ENCODE results near the gene UNC13C.

UNC13C gene

GRCh38 chr15:54119051-54119450 lies 140.8 kb downstream of the UNC13C start:
- no peak for DNase-seq (ENCODE audit: low spot score)

- DNase-seq (ENCODE audit: low spot score): no peak
Measured at GRCh38 chr15:54120949-54121463, 142.8 kb downstream of the UNC13C start.

GRCh38 chr15:54127574-54127973 lies 149.3 kb downstream of the UNC13C start:
- DNase-seq (ENCODE audit: low spot score): no peak

DNA sequence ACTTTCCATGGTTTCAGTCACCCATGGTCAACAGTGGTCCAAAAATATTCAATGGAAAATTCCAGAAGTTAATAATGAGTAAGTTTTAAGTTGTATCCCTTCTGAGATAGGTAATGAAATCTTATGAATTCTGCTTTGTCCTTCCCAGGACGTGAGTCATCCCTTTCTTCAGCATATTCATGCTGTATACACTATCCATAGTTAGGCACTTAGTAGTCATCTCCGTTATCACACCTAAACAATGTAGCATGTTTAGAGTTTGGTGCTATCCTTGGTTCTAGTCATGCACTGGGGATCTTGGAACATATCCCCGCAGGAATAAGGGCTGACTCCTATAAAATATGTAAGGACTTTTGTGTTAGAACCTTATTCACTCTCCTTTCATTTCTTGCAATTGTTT lies 153.2 kb downstream of the UNC13C start:
- DNase-seq (ENCODE audit: low spot score): no peak

DNA sequence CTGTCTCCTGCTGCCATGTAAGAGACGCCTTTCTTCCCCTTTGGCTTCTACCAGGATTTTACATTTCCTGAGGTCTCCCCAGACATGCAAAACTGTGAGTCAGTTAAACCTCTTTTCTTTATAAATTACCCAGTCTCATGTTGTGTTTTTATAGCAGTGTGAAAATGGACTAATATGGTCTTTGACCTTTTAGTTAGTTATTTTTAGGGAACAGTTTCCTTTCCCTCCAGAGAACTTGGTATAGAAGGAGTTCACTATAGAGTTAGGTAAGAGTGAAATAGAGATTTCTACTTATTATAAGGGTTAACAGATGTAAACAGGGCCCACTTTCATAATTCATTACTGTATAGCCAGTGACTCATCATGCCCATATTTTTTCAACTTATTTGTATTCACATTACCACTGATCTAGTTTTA lies 170.9 kb downstream of the UNC13C start:
- no peak for DNase-seq (ENCODE audit: low spot score)

DNA sequence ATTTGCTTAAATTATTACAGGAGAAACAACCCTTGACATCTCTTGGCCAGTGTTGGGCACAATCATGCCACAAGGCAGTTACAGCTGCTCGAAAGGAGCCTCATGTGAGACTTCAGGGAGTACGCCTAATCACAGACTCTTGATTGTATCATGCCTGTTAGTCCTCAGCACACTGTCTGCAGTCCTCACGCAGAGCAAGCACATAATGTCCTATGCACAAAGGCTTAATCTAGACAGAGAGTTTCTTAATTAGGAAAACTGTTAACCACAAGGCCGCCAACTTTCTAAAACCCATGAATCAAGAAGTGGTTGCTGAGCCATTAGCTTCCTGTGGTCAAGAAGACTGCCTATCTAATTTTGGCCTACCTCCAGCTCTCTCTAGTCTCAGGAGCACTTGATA lies 172.0 kb downstream of the UNC13C start:
- no peak for DNase-seq (ENCODE audit: low spot score)

DNA sequence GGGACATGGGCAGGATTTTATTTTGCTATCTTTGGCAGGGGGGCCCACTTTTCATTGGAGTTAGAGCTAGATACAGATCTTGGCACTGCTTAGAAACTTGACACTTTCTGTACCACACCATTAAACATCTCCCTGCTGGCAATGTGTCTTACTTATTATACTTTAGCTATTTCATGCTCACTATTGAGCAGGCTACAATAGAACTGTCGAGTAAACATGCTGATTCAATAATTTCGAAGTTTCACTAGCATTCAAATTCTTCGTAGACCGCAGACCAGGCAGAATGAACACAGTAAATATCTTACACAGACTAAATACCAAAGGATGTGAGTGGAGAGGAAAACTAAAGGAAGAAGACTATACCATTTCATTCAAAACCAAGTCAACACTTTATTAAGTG lies 180.8 kb downstream of the UNC13C start:
- no peak for DNase-seq (ENCODE audit: low spot score)

GRCh38 chr15:54187325-54187724 lies 209.1 kb downstream of the UNC13C start:
- no peak for DNase-seq (ENCODE audit: low spot score)

- DNase-seq (ENCODE audit: low spot score): no peak
Measured at GRCh38 chr15:54197995-54198394, 219.8 kb downstream of the UNC13C start.

- DNase-seq (ENCODE audit: low spot score): no peak
Measured at GRCh38 chr15:54206586-54207321, 228.5 kb downstream of the UNC13C start.

- DNase-seq (ENCODE audit: low spot score): no peak
Measured at GRCh38 chr15:54208786-54209185, 230.5 kb downstream of the UNC13C start.

- DNase-seq (ENCODE audit: low spot score): no peak
Measured at GRCh38 chr15:54212635-54213034, 234.4 kb downstream of the UNC13C start.

- no peak for DNase-seq (ENCODE audit: low spot score)
Measured at GRCh38 chr15:54226455-54226854, 248.2 kb downstream of the UNC13C start.

DNA sequence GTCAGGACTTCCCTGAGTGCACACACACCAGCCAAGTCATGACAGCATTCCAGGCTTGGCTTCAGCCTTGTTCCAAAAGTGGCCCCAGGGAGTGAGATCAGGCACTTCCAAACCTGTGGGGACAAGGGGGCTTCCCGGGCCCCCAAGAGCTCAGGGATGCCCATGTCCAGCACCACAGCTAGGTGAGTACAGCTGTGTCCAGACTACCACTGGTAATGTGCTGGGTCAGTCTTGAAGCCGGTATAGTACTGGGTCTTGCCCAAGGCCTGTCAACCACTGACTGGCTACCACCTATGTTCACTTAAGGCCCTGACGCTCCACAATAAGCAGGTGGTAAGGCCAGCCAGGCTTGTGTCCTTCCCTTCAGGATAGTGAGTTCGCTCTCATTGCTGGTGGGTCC lies 249.3 kb downstream of the UNC13C start:
- DNase-seq (ENCODE audit: low spot score): no peak

DNA sequence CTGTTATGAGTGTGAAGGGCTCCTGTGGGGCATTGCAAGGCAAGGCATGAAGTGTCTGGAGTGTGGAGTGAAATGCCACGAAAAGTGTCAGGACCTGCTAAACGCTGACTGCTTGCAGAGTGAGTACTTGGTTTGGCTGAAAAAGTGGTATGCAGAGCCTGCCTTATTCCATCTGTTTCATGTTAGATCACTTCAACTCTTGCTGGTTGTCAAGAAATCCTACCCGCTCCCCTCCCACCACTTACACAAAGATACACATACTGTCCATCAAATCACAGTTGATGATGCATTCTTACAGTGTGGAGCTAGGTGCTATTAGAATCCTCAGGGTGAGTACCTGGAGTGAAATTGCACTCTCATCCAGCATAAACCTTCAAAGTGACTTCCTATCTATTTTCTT lies 272.1 kb downstream of the UNC13C start:
- no peak for DNase-seq (ENCODE audit: low spot score)

DNA sequence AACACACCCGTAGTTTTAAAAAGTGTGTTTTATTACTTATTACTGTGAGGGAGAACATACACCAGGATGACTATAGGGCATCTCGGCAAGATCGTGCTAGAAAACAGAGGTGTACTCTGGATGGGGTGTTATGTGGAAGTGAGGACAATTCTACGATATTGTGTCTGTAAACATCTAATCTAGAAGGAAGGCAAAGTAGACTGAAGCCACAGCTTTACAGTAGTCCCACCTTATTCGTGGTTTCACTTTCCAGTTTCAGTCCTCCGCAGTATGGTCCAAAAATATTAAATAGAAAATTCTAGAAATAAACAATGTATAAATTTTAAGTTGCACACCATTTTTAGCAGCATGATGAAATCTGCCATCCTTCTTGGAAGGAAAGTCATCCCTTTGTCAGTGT lies 277.9 kb downstream of the UNC13C start:
- DNase-seq (ENCODE audit: low spot score): no peak

DNA sequence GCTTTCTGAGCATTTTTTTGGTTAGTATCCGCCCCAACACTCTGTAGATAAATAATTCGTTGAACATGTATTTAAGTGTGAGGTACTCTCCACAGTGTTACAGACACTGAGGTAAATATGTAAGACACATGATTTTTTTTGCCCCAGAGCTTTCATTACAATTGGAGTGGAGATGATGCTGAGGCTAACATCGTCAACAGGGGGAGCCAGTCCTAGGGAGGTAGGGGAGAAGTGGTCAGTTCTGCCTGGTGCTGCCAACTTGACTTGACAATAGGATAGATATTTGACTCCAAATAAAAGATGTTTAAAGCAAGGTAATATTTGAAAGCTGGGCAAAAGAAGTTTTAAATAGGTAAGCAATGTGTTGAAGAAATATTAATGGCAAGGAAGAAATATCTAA lies 295.7 kb downstream of the UNC13C start:
- DNase-seq (ENCODE audit: low spot score): no peak

DNA sequence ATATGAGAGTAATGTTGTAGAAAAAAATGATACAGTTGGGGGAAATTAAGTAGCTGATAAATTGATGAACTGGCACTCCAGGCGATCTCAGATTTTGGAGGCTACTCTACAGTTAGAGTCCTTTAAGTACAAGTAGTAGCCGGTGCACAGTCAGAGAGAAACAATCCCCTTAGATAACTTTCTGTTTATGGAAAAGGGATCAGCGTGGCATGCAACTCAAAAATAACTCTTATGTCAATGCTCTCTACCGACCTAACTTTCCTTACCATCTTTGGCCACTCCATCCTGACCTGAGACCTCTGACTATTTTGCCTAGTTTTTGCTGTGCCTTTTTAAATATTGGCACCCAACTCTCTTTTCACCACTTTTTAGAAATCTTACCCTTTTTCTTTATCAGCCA lies 299.6 kb downstream of the UNC13C start:
- DNase-seq (ENCODE audit: low spot score): no peak

DNA sequence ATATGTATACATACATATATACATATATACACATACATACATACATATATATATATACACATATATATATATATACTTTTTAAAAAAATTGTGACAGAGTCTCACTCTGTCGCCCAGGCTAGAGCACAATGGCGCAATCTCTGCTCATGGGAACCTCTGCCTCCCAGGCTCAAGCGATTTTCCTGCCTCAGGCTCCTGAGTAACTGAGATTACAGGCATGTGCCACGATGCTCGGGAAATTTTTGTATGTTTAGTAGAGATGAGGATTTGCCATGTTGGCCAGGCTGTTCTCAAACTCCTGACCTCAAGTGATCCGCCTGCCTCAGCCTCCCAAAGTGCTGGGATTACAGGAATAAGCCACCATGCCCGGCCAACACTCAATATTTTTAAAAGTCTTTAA lies 302.5 kb downstream of the UNC13C start:
- DNase-seq (ENCODE audit: low spot score): no peak

GRCh38 chr15:54282228-54282836 lies 304.1 kb downstream of the UNC13C start:
- no peak for DNase-seq (ENCODE audit: low spot score)

GRCh38 chr15:54288049-54288448 lies 309.8 kb downstream of the UNC13C start:
- no peak for DNase-seq (ENCODE audit: low spot score)

DNA sequence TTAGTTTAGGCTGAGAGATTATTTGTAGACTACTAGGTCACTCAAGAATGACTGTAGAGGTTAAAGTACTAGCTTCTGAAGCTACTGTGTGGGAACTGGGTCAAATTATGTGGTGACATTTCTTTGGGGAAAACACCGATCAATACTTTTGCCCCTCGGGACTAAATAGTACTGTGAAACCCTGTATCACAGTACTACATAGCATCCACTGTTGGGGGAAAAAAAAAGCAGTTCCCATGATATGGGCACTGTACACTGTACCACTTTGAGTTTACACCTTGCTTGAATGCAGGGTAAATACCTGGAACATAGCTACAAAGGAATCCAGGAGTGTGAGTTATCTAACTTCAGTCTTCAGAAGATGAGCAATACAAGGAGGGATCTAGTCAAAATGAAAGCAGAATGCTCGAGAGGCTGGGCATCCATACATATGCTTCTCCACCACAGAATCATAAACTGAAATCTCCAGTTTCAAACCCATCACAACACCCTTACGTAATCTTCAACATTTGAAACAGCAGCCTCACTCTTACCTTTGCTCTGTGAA lies 311.4 kb downstream of the UNC13C start:
- no peak for DNase-seq (ENCODE audit: low spot score)

DNA sequence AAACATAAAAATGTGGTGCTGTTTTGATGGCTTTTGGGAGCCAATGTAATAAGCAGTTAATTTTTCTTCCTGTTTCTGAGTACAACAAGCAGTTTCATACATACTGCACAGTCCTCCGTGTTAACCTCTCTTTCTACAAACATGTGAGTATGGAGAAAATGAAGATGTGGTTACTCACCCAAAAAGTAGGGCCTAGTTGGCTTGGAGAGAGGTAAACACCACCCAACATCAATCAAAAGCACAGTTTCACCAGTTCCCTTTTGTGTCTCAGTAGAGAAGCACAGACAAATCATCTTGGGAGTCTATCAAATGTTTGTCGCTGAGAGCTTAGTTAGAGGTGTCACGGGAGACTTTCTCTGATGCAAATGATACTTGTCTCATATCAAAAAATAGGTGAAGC lies 320.2 kb downstream of the UNC13C start:
- DNase-seq (ENCODE audit: low spot score): no peak

- no peak for DNase-seq (ENCODE audit: low spot score)
Measured at GRCh38 chr15:54304321-54304720, 326.1 kb downstream of the UNC13C start.

Data from hematopoietic multipotent progenitor cell treated with erythropoietin and hydrocortisone succinate and interleukin-3 and kit ligand, for 15 days (in vitro differentiated cells).